NB4 (cell line): Measurements from ENCODE around the gene SEMA3E.

ENCODE experiments used
- MYC ChIP-seq: IDR thresholded peaks from 2 replicates; pipeline ENCODE4 v1.6.1; 2011; ENCODE audit warnings: low read depth, low read length
- TF ChIP-seq, protein P1 (sequence below): IDR thresholded peaks from one replicate; pipeline ENCODE4 v1.5.1; 2012; ENCODE audit warnings: low read depth, low read length

DNA sequence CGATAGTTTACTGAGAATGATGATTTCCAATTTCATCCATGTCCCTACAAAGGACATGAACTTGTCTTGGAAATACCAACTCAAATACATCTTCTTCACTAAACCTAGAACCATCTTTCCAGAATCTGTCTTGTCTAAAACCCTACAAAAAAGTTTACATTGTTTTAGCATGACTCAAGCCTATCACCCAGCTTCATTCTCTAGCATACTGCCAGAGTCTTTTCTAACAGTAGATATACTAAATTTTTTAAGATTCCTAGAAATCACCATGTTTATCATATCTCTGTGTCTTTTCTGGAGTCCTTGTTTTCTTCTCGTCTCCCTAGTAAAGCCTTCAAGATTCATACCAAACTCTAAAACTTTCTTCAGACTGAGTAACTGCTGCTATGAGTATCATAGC lies 129.7 kb downstream of the SEMA3E start:
- TF ChIP-seq, protein P1, sequence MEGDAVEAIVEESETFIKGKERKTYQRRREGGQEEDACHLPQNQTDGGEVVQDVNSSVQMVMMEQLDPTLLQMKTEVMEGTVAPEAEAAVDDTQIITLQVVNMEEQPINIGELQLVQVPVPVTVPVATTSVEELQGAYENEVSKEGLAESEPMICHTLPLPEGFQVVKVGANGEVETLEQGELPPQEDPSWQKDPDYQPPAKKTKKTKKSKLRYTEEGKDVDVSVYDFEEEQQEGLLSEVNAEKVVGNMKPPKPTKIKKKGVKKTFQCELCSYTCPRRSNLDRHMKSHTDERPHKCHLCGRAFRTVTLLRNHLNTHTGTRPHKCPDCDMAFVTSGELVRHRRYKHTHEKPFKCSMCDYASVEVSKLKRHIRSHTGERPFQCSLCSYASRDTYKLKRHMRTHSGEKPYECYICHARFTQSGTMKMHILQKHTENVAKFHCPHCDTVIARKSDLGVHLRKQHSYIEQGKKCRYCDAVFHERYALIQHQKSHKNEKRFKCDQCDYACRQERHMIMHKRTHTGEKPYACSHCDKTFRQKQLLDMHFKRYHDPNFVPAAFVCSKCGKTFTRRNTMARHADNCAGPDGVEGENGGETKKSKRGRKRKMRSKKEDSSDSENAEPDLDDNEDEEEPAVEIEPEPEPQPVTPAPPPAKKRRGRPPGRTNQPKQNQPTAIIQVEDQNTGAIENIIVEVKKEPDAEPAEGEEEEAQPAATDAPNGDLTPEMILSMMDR = no peak
- TF ChIP-seq MYC = no peak
